Measurements from ENCODE around the gene IGFL3. TPM values are rescaled to one million over a fixed set of nuclear protein-coding genes. Genes with fewer than 3 reads are reported as not detected.
"Not testable (repeated sequence)": the region's sequence is repeated elsewhere in the genome, so short reads cannot be mapped to it uniquely, and the experiment has no call there.

Gene IGFL3
- total RNA-seq, 1 donor: not detected

DNA sequence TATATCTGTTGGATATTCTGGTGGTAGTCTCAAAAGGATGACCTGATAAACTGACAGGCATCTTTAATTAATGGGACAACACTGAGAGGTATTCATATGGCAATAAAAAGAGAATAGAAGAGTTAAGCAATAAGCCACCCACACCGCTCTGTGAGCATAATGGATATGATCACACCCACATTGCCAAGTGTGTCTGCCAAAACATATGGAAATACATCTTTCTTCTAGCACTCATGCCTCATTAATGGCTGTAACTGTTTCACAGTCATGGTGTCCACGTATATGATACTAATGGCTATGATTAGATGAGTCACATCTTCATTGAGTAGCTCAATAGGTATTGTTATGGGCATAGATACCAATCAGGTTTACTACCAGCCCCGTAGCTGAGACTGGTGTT, 13.1 kb downstream of the IGFL3 start:
- TF ChIP-seq, protein P1, sequence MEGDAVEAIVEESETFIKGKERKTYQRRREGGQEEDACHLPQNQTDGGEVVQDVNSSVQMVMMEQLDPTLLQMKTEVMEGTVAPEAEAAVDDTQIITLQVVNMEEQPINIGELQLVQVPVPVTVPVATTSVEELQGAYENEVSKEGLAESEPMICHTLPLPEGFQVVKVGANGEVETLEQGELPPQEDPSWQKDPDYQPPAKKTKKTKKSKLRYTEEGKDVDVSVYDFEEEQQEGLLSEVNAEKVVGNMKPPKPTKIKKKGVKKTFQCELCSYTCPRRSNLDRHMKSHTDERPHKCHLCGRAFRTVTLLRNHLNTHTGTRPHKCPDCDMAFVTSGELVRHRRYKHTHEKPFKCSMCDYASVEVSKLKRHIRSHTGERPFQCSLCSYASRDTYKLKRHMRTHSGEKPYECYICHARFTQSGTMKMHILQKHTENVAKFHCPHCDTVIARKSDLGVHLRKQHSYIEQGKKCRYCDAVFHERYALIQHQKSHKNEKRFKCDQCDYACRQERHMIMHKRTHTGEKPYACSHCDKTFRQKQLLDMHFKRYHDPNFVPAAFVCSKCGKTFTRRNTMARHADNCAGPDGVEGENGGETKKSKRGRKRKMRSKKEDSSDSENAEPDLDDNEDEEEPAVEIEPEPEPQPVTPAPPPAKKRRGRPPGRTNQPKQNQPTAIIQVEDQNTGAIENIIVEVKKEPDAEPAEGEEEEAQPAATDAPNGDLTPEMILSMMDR (IDR thresholded peaks at IDR 0.05; ENCODE audit: insufficient read depth, low read depth, low read length): no peak
- H3K4me3 ChIP-seq (ENCODE audit: low read depth, low read length): no peak overlapping the region
- no peak for DNase-seq (ENCODE audit: low read depth)

- no peak for DNase-seq (ENCODE audit: low read depth)
- H3K4me3 ChIP-seq (ENCODE audit: low read depth, low read length): no peak overlapping the region
- TF ChIP-seq, protein P1 (IDR thresholded peaks at IDR 0.05; ENCODE audit: insufficient read depth, low read depth, low read length): no peak
Observed at GRCh38 chr19:46109876-46110275, 14.6 kb downstream of the IGFL3 start.

- TF ChIP-seq, protein P1 (IDR thresholded peaks at IDR 0.05; ENCODE audit: insufficient read depth, low read depth, low read length): no peak
- peak; percentile 10 for DNase-seq (ENCODE audit: low read depth)
- H3K4me3 ChIP-seq (ENCODE audit: low read depth, low read length): no peak overlapping the region
Observed at GRCh38 chr19:46107371-46107770, 17.1 kb downstream of the IGFL3 start.

DNA sequence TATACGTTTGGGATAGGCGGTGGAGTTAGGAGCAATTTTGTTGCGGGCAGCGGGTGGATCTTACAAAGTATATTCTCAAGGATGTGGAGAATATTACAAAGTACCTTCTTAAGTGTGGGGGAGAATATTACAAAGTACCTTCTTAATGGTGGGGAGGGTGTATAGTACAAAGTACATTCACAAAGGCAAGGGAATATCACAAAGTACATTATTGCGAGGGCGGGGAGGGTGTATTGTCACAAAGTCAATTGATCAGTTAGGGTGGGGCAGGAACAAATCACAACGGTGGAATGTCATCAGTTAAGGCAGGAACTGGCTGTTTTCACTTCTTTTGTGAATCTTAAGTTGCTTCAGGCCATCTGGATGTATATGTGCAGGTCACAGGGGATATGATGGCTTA, 22.2 kb downstream of the IGFL3 start:
- DNase-seq (ENCODE audit: low read depth); H3K4me3 ChIP-seq (ENCODE audit: low read depth, low read length): not testable (repeated sequence)

DNA sequence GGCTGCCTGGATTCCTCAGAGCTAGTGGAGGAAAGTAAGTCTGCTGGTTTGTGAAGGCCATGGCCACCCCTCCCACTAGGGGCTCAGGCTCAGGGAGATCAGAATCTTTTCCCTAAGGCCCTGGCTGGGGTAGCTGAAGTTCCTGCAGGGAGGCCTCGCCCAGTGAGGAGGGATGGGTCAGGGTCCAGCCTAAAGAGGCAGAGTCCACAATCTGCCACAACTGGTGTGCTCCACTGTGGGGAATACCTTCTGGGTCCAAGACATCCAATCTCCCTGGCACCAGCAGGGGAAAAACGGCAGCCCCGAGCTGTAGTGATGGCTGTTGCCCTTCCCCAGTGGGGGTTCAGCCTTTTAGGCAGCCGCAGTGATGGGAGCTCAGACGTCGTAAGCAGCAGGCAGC, 23.2 kb downstream of the IGFL3 start:
- DNase-seq (ENCODE audit: low read depth): no peak
- TF ChIP-seq, protein P1 (IDR thresholded peaks at IDR 0.05; ENCODE audit: insufficient read depth, low read depth, low read length): no peak
- no peak overlapping the region for H3K4me3 ChIP-seq (ENCODE audit: low read depth, low read length)

DNA sequence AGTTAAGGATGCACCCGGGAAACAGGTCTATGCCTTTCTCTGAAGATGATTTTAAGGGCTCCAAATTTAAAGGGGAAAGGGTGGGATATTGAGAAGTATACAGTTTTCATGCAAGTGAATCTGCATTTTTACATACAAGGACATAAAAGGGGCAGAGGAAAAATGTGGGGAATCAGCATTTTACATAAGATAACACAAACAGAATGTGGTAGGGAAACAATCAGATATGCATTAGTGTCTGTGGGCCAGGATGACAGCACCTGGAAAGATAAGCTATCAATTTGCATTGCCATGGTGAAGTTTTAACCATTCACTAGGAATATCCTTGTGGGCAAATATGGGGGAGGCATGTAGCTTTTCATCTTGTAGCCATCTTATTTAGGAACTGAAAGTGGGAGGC, 24.1 kb downstream of the IGFL3 start:
- no peak for DNase-seq (ENCODE audit: low read depth)
- TF ChIP-seq, protein P1 (IDR thresholded peaks at IDR 0.05; ENCODE audit: insufficient read depth, low read depth, low read length): no peak
- H3K4me3 ChIP-seq (ENCODE audit: low read depth, low read length): no peak overlapping the region

GRCh38 chr19:46090444-46090843, 34.0 kb downstream of the IGFL3 start:
- DNase-seq (ENCODE audit: low read depth): no peak
- TF ChIP-seq, protein P1 (IDR thresholded peaks at IDR 0.05; ENCODE audit: insufficient read depth, low read depth, low read length): no peak
- H3K4me3 ChIP-seq (ENCODE audit: low read depth, low read length): no peak overlapping the region

Data from fibroblast of villous mesenchyme (primary cell).